Skeletal muscle satellite cell (primary cell): ENCODE data around the gene HPCA.

Experiments used
- H3K27me3 ChIP-seq: 2 replicates; pipeline ENCODE4 v1.7.0; 2013; ENCODE audit warnings: low read length; ENCODE audit not compliant: control insufficient read depth, insufficient read depth
- H3K36me3 ChIP-seq: 2 replicates; pipeline ENCODE4 v1.7.0; 2013; ENCODE audit warnings: mild to moderate bottlenecking, control low read depth, low read length; ENCODE audit not compliant: insufficient read depth
- H3K4me1 ChIP-seq: 2 replicates; pipeline ENCODE4 v1.7.0; 2013; ENCODE audit warnings: low read length; ENCODE audit not compliant: control insufficient read depth, insufficient read depth
- H3K4me2 ChIP-seq: 2 replicates; pipeline ENCODE4 v1.7.0; 2013; ENCODE audit warnings: mild to moderate bottlenecking, low read length
- H3K4me3 ChIP-seq: 2 replicates; pipeline ENCODE4 v1.7.0; 2013; ENCODE audit warnings: low read length
- H3K9ac ChIP-seq: 2 replicates; pipeline ENCODE4 v1.7.0; 2013; ENCODE audit warnings: mild to moderate bottlenecking, low read depth, low read length, moderate library complexity
- H3K9me3 ChIP-seq: replicated peaks from 2 replicates; pipeline ENCODE4 v1.7.0; 2013; ENCODE audit warnings: mild to moderate bottlenecking, control low read depth, low read length

HPCA gene

GRCh38 chr1:32931760-32932159 lies 45.5 kb downstream of the HPCA start:
- Histone ChIP-seq H3K36me3 (peaks cover 3% of the 10 kb centered on the region), H3K27me3 (peaks cover 3% of the 10 kb centered on the region), H3K4me1 (no peaks in the 10 kb centered on the region), H3K9ac (no peak overlapping the region), H3K9me3 (no peaks in the 10 kb centered on the region), H3K4me3 (no peak overlapping the region), H3K4me2 (no peak overlapping the region)

GRCh38 chr1:32933742-32934322 lies 47.5 kb downstream of the HPCA start:
- no peak overlapping the region for H3K9ac ChIP-seq
- no peaks in the 10 kb centered on the region for H3K4me1 ChIP-seq
- peaks cover 19% of the 10 kb centered on the region for H3K36me3 ChIP-seq
- no peaks in the 10 kb centered on the region for H3K9me3 ChIP-seq
- H3K27me3 ChIP-seq = no peaks in the 10 kb centered on the region
- no peak overlapping the region for H3K4me3 ChIP-seq
- H3K4me2 ChIP-seq = no peak overlapping the region

GRCh38 chr1:32934535-32934934 lies 48.2 kb downstream of the HPCA start:
- Histone ChIP-seq H3K4me1 (peaks cover 4% of the 10 kb centered on the region), H3K4me2 (no peak overlapping the region), H3K27me3 (no peaks in the 10 kb centered on the region), H3K9ac (no peak overlapping the region), H3K4me3 (no peak overlapping the region), H3K9me3 (no peaks in the 10 kb centered on the region), H3K36me3 (peaks cover 19% of the 10 kb centered on the region)

DNA sequence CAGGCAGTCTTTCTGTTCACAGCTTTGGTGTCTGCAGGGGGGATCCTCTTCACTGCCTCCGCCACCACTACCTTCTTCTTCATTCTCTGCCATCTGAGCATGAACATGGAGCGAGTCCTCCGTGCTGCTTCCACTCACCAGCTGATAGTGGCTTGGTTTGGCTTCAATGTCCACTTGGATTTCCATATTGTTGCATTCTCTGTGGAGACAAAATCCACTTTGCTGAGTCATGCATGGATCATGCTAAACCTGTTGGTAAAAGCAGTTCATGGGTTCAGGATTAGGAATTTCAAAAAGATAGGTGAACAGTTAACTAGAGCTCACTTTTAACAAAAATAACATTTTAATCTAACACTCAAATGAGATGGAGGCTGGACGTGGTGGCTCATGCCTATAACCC lies 50.8 kb downstream of the HPCA start:
- no peaks in the 10 kb centered on the region for H3K27me3 ChIP-seq
- peaks cover 21% of the 10 kb centered on the region for H3K36me3 ChIP-seq
- H3K9me3 ChIP-seq = no peaks in the 10 kb centered on the region
- H3K4me1 ChIP-seq = peaks cover 20% of the 10 kb centered on the region
- no peak overlapping the region for H3K9ac ChIP-seq
- H3K4me3 ChIP-seq = no peak overlapping the region
- H3K4me2 ChIP-seq = no peak overlapping the region

GRCh38 chr1:32939655-32940371 lies 53.5 kb downstream of the HPCA start:
- H3K36me3 ChIP-seq = peaks cover 33% of the 10 kb centered on the region
- no peak overlapping the region for H3K9ac ChIP-seq
- H3K4me2 ChIP-seq = peak overlapping the region; percentile 3
- no peak overlapping the region for H3K4me3 ChIP-seq
- peaks cover 20% of the 10 kb centered on the region for H3K4me1 ChIP-seq
- H3K9me3 ChIP-seq = no peaks in the 10 kb centered on the region
- no peaks in the 10 kb centered on the region for H3K27me3 ChIP-seq

- H3K36me3 ChIP-seq = peaks cover 30% of the 10 kb centered on the region
- H3K9me3 ChIP-seq = no peaks in the 10 kb centered on the region
- H3K9ac ChIP-seq = no peak overlapping the region
- no peak overlapping the region for H3K4me3 ChIP-seq
- peaks cover 32% of the 10 kb centered on the region for H3K4me1 ChIP-seq
- H3K4me2 ChIP-seq = no peak overlapping the region
- no peaks in the 10 kb centered on the region for H3K27me3 ChIP-seq
These were observed 57.9 kb downstream of the HPCA start for GRCh38 chr1:32944180-32944579.
